GM19397 (cell line): ENCODE measurements around the gene MACF1.
A peak's percentile ranks its signal among the peaks of the same experiment; 100 is the strongest.

Experiments used
- ATAC-seq: cut with Tn5 transposase; IDR thresholded peaks from one replicate; pipeline ENCODE4 v1.9.1; 2021; ENCODE audit warnings: mild to moderate bottlenecking, moderate library complexity; ENCODE audit not compliant: unreplicated experiment

The MACF1 gene

DNA sequence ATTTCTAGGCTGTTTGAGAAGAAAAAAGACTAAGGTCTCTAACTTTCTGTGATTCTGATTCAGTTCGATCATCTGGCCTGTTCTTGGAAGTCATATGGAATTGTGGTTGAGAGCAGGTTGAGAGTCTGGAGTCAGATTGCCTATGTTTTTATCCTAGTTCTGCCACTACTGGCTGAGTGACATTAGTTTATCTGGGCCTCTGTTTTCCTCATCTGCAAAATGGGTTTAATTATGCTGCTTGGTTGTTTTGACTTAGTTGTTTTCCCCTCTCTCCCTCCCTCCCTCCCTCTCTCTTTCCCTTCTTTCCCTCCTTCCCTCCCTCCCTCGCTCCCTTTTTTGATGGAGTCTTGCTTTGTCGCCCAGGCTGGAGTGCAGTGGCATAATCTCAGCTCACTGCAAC is 6.2 kb downstream of the MACF1 start:
- ATAC-seq = no peak

- no peak for ATAC-seq
These were observed 8.0 kb downstream of the MACF1 start for GRCh38 chr1:39212499-39212898.

DNA sequence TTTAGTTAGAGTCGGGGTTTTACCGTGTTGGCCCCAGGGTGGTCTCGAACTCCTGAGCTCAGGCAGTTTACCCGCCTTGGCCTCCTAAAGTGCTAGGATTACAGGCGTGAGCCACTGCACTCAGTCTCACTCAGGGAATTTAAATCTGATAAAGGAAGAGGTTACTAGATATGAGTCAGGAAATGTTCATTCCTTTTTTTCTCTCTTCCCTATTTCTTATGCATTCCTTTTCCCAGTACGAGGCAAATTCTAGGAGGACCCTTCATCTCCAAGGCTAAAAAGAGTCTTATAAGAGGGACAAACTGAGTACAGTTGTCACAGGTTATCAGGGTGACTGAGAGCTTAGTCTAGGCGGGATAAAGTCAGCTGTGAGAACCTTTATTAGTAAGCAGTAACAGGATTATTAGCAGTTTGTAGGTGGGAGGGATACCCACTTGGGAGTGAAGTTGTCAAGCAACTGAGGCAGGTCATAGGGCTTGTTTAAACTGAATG is 9.1 kb downstream of the MACF1 start:
- ATAC-seq = no peak

DNA sequence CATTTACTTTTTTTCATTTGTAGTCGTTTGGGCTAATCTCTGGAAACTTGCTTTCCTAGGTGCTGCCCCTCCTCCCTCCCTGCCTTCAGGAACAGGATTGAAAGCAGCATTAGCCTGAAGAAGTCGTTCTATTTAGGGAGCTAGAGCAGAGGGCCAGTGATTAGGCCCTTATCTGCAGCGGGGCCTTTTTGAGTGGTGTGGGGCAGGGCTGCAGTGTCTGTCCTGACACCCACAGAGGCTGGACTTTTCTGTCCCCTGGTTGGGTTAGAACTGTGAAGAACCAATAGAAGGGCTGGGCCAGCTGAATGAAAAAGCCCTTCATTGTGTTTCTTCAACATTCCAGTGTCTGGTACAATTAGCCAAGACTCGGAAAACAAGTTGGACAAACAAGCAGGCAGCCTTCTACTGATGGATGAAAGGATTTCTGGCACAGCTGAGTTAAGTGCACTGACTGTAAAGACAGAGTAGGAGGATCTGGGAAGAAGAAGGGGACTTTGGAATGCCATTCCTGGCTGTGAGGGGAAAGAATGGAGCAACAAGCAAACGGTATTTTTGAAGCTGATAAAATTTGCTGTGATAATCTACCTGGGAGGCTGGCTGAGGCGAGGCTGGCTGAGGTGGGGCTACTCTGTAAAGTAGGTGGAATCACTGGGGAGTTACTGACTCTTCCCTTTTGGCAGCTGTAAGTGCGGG is 9.7 kb downstream of the MACF1 start:
- no peak for ATAC-seq

- ATAC-seq = no peak
These were observed 10.2 kb downstream of the MACF1 start for GRCh38 chr1:39214714-39214997.

DNA sequence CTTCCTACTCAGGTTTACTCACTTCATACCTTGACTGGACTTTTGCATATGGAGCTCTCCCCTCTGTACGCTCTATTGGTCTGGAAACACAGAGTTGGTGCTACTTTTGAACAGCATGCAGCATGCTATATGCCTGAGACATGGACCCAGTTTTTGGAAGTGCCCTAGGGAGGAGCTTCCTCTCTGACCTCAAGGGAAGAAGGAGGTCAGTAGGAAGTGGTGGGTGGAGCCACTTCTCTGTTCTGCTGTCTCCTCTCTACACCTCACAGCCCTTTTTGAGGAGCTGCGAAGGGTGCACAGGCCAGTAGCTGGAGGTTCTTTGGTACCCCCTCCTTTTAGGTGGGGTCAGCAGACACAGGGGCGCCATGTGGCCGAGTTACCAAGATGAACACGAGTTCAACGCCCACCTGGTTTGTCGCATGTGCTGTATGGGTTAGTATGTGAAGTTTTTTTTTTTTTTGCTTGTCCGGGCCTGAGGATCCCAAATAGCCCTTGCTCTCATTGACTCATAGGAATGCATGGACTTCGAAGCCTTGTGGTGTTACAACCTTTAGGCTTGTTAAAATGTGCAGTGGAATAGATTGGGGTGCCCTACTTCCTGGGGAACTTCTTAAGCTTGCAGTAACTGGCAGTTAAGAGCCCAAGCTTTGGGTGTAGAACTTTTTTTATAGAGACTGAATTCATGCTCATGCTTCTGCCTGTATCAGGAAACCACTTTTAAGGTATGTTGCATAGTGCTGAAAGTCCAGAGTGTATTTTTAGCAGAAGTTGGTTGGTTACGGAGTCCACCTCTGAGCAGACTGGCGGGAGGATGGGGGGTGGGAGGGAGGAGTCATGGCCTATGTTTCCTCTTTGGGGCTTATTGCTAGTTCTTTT is 10.7 kb downstream of the MACF1 start:
- ATAC-seq = no peak

GRCh38 chr1:39216771-39217170 is 12.3 kb downstream of the MACF1 start:
- no peak for ATAC-seq

DNA sequence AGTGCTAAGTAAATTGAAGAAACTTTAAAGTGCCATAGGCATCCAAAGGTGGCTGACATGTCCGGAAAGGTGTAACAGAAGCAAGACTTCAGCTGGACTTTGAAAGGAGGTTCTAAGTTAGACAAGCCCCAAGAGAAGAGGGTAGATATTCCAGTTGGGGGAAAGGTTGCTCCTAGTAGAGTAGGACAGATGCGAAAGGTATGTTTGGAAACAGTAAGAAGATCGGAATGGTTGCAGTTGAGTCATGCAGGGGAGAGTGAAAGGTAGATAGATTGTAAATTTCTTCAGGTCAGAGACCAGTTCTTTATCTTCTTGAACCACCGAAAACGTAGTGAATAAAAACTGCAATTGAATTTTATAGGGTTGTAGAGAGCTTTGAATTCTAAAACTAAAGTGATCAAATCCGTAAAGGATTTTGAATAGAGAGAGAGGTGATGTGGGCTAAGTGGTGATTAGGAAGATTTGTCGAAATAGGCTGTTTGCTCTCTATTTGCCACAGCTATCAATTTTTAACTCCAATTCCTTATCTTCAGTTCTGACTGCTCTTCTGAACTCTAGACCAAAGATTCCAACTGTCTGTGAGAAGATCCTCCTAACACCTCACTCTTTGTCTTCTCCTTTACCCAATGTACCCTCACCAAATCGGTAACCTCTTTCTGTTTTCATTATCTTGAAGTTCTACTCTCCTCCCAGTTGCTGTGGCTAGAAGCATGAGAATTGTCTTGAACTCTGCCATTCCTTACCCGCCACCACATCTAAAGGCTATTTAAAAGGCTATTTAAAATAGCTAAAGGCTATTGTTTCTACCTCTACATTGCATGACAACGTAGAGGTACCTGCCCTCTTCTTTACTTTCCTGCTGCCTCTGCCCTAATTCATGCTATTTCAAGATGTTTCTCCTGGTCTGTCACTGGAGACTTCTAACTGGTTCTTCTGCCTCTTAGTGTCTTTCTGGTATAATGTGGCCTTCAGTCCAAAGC is 16.7 kb downstream of the MACF1 start:
- ATAC-seq = no peak

GRCh38 chr1:39224295-39224829 is 19.9 kb downstream of the MACF1 start:
- ATAC-seq = no peak

- ATAC-seq = no peak
These were observed 22.3 kb downstream of the MACF1 start for GRCh38 chr1:39226836-39227235.

- ATAC-seq = no peak
These were observed 23.8 kb downstream of the MACF1 start for GRCh38 chr1:39228252-39228651.

GRCh38 chr1:39229504-39229903 is 25.0 kb downstream of the MACF1 start:
- ATAC-seq = no peak

DNA sequence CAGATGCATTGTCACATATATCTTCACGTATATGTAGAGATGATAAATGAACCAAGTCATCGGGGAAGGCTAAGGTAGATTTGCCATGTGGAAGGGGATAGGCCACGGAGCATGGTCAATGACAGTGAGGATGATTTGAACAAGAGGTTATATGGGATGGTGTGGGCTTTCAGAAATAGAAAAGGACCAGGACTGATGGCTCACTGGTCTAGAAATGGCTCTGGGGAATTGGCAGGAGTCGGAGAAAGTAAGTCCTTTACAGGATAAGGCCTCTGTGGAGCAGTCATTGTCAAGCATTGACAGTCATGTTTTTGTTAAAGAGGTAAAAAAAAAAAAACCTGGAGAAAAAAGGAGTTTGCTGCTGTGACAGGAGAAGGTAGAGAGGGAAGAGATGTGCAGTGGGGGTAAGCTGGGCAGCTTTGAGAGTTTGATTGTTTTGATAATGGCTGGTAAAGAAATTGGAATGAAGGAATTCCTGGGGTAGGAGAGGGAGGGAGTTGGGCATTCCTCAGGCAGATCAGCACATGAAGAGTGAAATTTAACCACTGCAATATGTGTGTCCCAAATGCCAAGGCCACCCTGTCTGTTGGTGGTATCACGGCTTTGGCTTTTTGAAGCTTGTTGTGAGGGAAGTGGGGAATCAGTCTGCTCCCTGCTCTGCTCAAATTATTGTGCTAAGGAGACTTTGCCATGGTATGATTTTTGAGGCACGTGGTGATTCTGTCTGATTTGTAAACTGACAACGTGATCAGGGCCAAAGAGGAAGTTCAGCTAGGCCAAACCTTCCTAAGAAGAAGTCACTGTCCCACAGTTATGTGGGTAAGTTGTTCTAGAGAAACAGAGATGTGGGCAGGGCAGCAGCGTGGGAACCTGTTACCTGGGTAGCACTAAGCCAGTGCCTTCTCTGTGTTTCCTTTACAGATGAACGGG is 26.0 kb downstream of the MACF1 start:
- ATAC-seq = peak; percentile 72

GRCh38 chr1:39236971-39237370 is 32.5 kb downstream of the MACF1 start:
- no peak for ATAC-seq

- no peak for ATAC-seq
These were observed 34.0 kb downstream of the MACF1 start for GRCh38 chr1:39238476-39238875.

- ATAC-seq = no peak
These were observed 35.5 kb downstream of the MACF1 start for GRCh38 chr1:39239968-39240367.

GRCh38 chr1:39243302-39243701 is 38.8 kb downstream of the MACF1 start:
- no peak for ATAC-seq

- ATAC-seq = no peak
These were observed 46.2 kb downstream of the MACF1 start for GRCh38 chr1:39250460-39251240.

GRCh38 chr1:39255222-39255621 is 50.7 kb downstream of the MACF1 start:
- no peak for ATAC-seq
